Natural killer cell (primary cell): Measurements from ENCODE around the gene NAV2. TPM values are rescaled to one million over a fixed set of nuclear protein-coding genes. Genes with fewer than 3 reads are reported as not detected.

ENCODE experiments used
- ATAC-seq, 3 donors: fragments of 150-1000 bp in 2 of 3; fragments of 200-7000 bp in 1 of 3; cut with Tn5 transposase; 1 replicate in 1 of 3; 2 replicates in 2 of 3; pipeline ENCODE4 v1.10.0; 2021; ENCODE audit warnings: mild to moderate bottlenecking in 2 of 3, moderate library complexity in 2 of 3
- DNase-seq, 2 donors: peaks; one replicate each; pipeline versions ENCODE4 v3.0.0 to v3.0.0-alpha.2; 2013 to 2021; ENCODE audit warnings: mixed read lengths in 1 of 2
- H3K27ac ChIP-seq: one replicate; pipeline ENCODE4 v1.5.1; 2013; ENCODE audit warnings: mild to moderate bottlenecking, low read length
- H3K27me3 ChIP-seq: one replicate; pipeline ENCODE4 v1.6.1; 2013; ENCODE audit warnings: low read length; ENCODE audit not compliant: control insufficient read depth, insufficient read depth
- H3K36me3 ChIP-seq: one replicate; pipeline ENCODE4 v1.6.1; 2013; ENCODE audit warnings: low read length; ENCODE audit not compliant: control insufficient read depth, insufficient read depth
- H3K4me1 ChIP-seq: one replicate; pipeline ENCODE4 v1.6.1; 2013; ENCODE audit warnings: low read length; ENCODE audit not compliant: control insufficient read depth, insufficient read depth
- H3K4me3 ChIP-seq: one replicate; pipeline ENCODE4 v1.5.1; 2013; ENCODE audit warnings: low read length
- H3K9me3 ChIP-seq: one replicate; pipeline ENCODE4 v1.6.1; 2013; ENCODE audit warnings: low read length; ENCODE audit not compliant: control insufficient read depth, insufficient read depth
- H3K27ac Mint-ChIP-seq, 2 donors: one replicate each; pipeline ENCODE4 v1.8.0; 2022; ENCODE audit warnings: mild to moderate bottlenecking in 2 of 2, mixed read lengths in 2 of 2, moderate library complexity in 1 of 2
- H3K27me3 Mint-ChIP-seq, 2 donors: one replicate each; pipeline ENCODE4 v1.8.0; 2022; ENCODE audit warnings: low read depth in 2 of 2, mixed read lengths in 2 of 2
- H3K36me3 Mint-ChIP-seq: one replicate; pipeline ENCODE4 v1.8.0; 2022; ENCODE audit warnings: mixed read lengths
- H3K4me1 Mint-ChIP-seq, 2 donors: one replicate each; pipeline ENCODE4 v1.8.0; 2022; ENCODE audit warnings: mixed read lengths in 2 of 2
- H3K4me3 Mint-ChIP-seq: one replicate; pipeline ENCODE4 v1.8.0; 2022; ENCODE audit warnings: mild to moderate bottlenecking, moderate library complexity, mixed read lengths
- H3K9me3 Mint-ChIP-seq, 2 donors: one replicate each; pipeline ENCODE4 v1.8.0; 2022; ENCODE audit warnings: mixed read lengths in 2 of 2
- CTCF ChIP-seq: fragments of 200-600 bp; IDR thresholded peaks from one replicate; pipeline ENCODE4 v1.8.0; 2022; ENCODE audit warnings: antibody characterized with exemption
- WGBS: methylation state at CpG from one replicate; pipeline ENCODE4 v1.1.7; 2013; ENCODE audit warnings: missing lambda C conversion rate; ENCODE audit not compliant: insufficient coverage; 5-methylcytosine and 5-hydroxymethylcytosine counted together
- intact Hi-C: fragments of 100-400 bp; cut with micrococcal nuclease; formaldehyde crosslinking; loops from one replicate; pipeline ENCODE4 v1.14.2; 2022
- total RNA-seq, 4 donors: library from RNA; stranded (reverse); fragments of 120-200 nt in 1 of 4; gene quantifications; one replicate each; pipeline versions ENCODE4 v1.2.3 to v1.2.4, GENCODE V29; 2013 to 2022

NAV2 gene
- total RNA-seq, 3 donors from 2014 or later (not counting 1 experiment from before 2014, with no cell fraction given): 0.14 to 1.6 (median 0.43) TPM

DNA sequence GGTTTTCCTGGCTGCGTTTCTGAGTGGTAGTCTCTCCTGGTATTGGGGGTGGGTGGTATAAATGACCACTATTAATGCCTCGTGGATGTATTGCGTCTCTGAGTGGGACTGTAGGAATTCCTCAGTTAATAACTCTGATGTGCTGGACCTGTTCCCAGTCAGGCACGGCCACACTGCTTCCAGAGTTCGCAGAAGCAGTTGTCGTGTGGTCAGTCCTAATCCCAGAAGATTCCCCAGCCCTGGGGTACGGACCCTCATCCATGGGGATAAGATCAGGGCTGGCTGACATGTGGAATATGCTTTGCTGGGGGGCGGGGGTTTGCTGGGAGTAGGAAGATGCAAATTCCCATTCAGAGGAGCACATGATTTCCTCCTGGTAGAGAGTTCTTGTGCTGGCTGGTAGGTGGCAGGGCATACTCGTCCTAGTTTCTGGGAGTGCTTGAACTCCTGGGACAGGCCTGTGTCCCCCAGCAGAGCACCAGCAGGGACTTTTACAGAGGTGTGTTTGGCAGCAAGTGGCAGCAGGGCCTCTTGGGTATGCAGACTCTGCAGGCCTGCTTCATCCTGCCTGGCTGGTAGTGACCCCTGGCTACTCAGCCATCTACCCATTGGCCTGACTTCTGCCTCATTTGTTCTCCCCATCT is 157.4 kb downstream of the NAV2 start:
- 81% methylated on average over 9 of the region's 9 CpGs for WGBS

GRCh38 chr11:19871531-19871930 is 158.9 kb downstream of the NAV2 start:
- no peaks in the 10 kb centered on the region for H3K36me3 ChIP-seq
- no peaks in the 10 kb centered on the region for H3K4me1 ChIP-seq
- H3K4me3 Mint-ChIP-seq: no peak overlapping the region
- WGBS: 82% methylated on average over 7 of the region's 8 CpGs
- no peak for DNase-seq
- no peaks in the 10 kb centered on the region for H3K9me3 ChIP-seq
- no peak for TF ChIP-seq CTCF
- H3K4me1 Mint-ChIP-seq: no peaks in the 10 kb centered on the region
- intact Hi-C loops: no loop called here
- no peaks in the 10 kb centered on the region for H3K9me3 Mint-ChIP-seq
- no peak overlapping the region for H3K27ac Mint-ChIP-seq
- H3K27me3 Mint-ChIP-seq: peaks cover 0 to 5% of the 10 kb centered on the region in 2 donors
- no peak overlapping the region for H3K4me3 ChIP-seq
- no peaks in the 10 kb centered on the region for H3K36me3 Mint-ChIP-seq
- H3K27ac ChIP-seq: no peak overlapping the region
- ATAC-seq: no peak
- no peaks in the 10 kb centered on the region for H3K27me3 ChIP-seq

More for the DNA sequence above, 157.4 kb downstream of the NAV2 start:
- Mint-ChIP-seq H3K27ac (no peak overlapping the region), H3K27me3 (peaks cover under 1 to 5% of the 10 kb centered on the region in 2 donors), H3K4me1 (no peaks in the 10 kb centered on the region), H3K36me3 (no peaks in the 10 kb centered on the region), H3K4me3 (no peak overlapping the region), H3K9me3 (no peaks in the 10 kb centered on the region)
- ATAC-seq: no peak
- no peaks in the 10 kb centered on the region for H3K9me3 ChIP-seq
- intact Hi-C loops: no loop called here
- H3K4me1 ChIP-seq: no peaks in the 10 kb centered on the region
- no peaks in the 10 kb centered on the region for H3K27me3 ChIP-seq
- no peak for TF ChIP-seq CTCF
- no peak for DNase-seq
- no peak overlapping the region for H3K27ac ChIP-seq
- no peaks in the 10 kb centered on the region for H3K36me3 ChIP-seq
- H3K4me3 ChIP-seq: no peak overlapping the region

GRCh38 chr11:19872512-19873145 is 160.0 kb downstream of the NAV2 start:
- H3K9me3 ChIP-seq: no peaks in the 10 kb centered on the region
- H3K36me3 Mint-ChIP-seq: no peaks in the 10 kb centered on the region
- ATAC-seq (no peak), DNase-seq (no peak)
- intact Hi-C loops: no loop called here
- no peak overlapping the region for H3K4me3 ChIP-seq
- no peaks in the 10 kb centered on the region for H3K36me3 ChIP-seq
- no peaks in the 10 kb centered on the region for H3K4me1 Mint-ChIP-seq
- no peaks in the 10 kb centered on the region for H3K27me3 ChIP-seq
- no peak overlapping the region for H3K27ac Mint-ChIP-seq
- H3K4me1 ChIP-seq: no peaks in the 10 kb centered on the region
- H3K4me3 Mint-ChIP-seq: no peak overlapping the region
- TF ChIP-seq CTCF: no peak
- H3K27me3 Mint-ChIP-seq: peaks cover 0 to 2% of the 10 kb centered on the region in 2 donors
- H3K27ac ChIP-seq: no peak overlapping the region
- H3K9me3 Mint-ChIP-seq: no peaks in the 10 kb centered on the region
- 92% methylated on average over 4 of the region's 4 CpGs for WGBS
